NCI-H526 treated with DMSO at 0.1 percent for 48 hours (cell line): ENCODE results near the gene ZNF438.

Source experiments
- DNase-seq: peaks from one replicate; lab custom pipeline; 2025; lab: John Stamatoyannopoulos, UW

ZNF438 gene

DNA sequence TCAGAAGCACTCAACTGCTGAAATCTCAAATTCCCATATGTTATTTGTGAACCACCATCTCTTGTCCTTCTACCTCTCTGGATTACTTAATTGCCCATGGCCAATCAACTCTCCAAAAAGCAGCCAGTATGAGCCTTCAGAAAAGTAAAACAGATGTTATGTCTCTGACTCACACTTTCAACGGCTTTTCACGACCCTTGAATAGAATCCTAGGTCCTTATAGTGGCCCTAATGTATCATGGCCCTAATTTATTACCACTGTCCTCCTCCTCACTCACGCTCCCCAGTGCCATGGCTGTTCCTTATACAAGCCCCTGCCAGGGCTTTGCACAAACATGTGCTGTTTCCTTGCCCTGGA, 20.0 kb downstream of the ZNF438 start:
- DNase-seq, result no peak

DNA sequence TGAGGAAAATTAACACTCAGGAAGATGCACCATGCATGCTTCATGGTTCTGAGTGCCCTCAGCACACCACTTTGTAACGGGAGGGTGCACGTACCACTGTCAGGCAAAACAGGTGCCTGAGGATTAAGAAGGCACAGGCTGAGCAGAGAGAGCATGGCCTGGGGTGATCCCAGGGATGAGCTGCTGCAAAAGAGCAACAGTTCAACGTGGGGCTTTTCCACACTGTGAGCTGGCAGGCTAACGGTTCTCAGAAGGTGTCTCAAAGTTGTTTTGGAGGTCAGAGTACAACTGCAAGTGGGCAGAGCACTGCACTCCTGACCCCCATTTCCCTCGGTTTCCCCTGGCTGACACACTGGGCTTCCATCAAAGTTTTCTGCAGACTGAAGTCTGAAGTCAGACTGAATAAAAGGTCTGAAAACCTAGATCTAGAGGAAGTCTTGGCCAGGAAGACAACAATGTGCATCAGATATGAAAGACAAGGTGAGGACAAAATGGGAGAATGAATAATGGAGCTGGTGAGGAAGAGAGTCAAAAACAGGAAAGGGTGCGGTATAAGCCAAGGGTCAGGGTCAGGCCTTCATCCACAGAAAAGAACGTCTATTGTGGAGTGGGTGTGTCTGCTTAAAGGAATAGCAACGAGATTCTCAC, 20.5 kb downstream of the ZNF438 start:
- DNase-seq, result no peak

DNA sequence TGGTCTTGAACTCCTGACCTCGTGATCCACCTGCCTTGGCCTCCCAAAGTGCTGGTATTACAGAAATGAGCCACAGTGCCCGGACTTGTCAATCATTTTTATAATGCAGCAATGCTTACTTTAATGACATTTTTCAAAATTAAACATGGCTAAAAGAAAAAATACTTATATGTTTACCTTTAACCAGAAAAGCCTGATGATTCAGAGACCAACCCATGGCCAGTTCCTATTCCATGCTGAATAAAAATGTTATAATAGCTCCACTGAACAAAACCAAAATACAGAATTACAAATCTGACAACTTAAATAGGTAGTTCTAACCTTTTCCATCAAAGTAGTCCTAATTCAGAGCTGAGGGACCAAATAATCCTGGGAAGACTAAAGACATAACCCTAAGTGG, 21.6 kb downstream of the ZNF438 start:
- DNase-seq, result no peak

DNA sequence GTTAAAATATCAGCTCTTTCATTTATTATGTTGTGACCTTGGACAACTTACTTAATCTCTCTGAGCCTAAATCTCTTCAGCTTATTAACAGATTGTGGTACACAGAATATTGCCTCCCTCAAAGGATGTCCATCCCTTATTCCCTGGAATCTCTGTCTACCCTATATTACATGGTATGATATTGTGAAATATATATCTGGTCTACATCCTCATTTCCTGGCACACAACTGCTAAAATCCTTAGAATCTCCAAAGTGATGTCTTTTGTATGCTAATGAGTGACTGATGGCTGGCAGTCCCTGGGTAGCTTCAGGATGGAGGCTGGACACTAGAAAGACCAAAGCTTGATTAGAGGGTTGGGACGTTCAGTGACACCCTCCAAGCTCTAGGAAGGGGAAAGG, 25.8 kb downstream of the ZNF438 start:
- no peak for DNase-seq

DNA sequence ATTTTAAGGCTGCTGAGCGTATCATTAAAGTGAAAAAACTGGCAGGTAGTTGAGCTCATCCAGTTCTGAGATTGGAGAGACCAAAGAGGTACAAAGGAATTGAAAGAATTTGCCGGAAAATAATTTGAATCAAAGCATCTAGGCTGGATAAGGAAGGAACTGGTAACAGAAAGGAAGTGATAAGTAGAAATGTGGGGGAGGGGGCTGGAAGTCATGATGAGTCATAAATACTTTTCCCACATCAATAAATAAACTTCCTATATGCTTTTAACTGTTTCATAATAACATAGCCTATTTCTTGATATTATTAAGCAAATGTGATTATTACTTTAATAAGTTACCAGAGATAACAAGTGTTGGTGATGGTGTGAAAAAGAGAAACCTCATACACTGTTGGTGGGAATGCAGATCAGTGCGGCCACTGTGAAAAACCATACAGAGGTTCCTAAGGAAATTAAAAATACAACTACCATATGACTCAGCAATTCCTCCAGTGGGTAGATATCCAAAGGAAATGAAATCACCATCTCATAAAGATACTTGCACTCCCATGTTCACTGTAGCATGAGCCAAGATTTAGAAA, 27.0 kb downstream of the ZNF438 start:
- DNase-seq, result no peak

DNA sequence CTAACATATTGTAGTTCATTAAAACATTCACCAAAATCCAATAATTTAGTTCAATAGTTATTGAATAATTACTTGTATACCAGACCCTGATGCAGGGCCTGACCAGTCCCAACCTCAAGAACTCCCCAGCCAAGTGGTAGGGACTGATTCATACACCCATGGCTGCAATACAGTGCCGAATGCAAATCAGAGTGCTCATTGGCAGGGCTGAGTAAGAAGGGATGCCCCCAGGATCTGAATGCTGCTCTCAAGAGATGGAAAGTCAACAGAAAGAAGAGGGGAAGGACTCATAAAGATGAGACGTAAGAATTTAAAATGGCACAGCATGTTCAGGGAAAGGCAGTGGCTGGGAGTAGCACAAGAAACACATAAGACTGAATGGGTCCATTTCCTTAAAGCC, 29.9 kb downstream of the ZNF438 start:
- no peak for DNase-seq

DNA sequence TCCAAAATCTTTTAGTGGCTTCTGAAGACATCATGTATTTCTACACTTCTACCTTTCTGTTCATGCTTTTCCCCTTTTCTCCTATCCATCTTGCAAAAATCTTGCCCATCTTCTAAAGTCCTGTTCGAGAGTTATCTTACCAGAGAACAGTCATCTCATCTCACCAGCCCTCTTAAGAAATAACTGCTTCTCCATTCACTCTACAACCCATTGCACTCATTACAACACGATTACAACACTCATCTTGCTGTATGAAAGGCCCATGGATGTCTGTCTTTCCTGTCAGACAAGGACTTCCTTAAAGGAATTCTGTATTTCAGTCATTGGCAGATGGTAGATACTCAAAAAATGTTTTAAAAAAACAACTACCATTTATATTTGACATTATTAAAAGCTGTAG, 30.8 kb downstream of the ZNF438 start:
- DNase-seq, result no peak

DNA sequence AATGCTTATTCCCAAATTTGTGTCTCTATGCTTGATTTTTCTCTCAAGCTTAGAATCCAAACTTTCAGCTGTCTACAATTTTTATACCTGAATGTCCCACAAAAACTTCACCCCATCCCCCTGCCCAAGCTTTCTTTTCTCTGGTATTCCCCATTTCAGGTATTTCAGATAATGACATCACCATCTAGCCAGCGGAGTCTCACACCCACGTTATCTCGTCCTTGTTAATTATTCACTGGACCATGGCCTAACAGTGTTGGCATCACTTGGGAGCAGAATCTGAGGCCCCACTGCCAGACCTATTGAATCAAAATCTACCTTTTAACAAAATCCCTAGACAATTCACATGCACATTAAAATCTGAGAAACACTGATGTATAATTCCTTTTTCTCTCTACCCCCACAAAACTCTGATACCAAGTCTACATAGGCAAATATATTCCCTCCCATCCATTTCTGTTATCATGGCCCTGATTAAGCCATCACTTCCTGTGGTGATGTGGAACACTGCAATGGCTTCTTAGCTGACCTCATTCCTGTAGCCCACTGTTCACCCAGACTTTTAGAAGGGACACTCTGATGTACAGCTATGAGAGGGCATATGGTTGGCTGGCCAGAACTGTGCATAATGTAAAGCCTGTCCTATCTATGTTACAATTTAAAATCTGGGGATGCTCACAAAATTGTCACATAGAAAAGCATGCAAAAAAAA, 31.4 kb downstream of the ZNF438 start:
- no peak for DNase-seq

DNA sequence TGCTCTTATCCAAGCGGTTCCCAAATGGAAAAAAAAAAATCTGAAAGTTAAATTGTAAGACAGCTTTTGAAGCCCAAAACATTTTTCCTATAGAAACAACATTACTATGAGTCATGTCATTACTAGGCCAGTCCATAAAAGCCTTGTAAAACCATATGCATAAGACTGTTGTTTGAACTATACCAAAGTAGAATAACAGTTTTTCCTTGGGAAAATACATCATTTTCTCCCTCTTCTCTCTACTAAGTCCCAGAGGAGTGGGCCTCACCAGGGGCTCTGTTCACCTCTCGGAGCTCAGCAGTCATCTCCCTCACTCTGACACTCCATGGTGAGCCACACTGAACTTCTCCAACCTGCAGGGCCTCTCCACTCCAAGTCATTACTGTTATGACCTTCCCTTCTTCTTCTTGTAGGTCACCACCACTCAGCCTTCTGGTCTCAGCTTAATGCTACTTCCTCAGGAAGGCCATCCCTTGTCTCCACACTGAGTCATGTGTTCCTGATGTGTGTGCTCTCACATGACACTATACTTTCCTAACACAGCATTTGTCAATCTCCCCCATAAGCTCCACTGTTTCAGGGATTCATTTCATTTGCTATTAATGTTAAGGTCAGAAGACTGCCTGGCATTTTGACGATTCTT, 32.5 kb downstream of the ZNF438 start:
- no peak for DNase-seq

DNA sequence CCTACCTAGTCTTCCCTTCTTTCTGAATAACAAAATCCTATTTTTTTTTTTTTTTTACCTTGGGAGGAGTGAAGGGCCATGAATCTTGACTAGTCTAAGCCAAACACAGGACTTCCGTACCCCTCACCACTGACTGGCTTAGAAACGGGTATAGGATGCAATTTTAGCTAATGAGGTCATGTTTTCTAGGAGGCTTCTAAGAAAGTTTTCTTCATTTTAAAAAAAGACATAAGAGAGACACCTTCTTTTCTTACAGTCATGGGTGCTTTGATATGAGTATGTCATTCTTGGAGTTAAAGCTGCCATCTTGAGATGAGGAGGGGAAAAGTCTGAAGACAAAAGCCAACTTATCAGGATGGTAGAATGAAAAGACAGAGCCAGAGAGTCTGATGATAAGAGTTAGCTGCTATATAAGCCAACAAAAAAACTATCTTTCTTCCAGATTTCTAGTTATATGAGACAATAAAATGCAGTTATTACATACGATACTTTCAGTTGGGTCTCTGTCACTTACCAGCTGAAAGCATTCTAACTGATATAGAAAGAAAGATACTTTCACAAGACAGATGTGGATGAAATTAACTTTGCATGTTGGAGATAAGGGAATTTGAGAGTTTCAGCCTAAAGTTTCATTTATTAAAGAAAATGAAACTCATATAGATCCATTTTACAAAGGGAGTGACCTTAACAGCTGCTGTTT, 34.0 kb downstream of the ZNF438 start:
- no peak for DNase-seq

DNA sequence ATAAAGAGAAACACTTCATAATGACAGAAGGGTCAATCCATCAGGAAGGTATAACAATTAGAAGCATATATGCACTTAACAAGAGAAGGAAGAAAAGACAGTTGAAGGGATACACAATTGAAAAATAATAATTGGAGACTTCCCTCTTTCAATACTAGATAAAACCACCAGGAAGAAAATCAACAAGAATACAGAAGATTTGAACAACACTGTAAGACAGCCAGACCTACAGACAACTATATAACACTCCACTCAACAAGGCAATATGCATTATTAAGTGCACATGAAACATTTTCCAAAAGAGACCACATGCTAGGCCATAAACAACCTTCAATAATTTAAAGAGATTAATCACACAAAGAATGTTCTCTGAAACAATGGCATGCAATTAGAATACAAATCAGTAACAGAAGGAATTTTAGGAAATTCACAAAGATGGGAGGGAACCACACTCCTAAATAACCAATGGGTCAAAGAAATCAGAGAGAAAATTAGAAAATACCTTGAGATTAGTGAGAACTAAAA, 35.1 kb downstream of the ZNF438 start:
- DNase-seq, result no peak

DNA sequence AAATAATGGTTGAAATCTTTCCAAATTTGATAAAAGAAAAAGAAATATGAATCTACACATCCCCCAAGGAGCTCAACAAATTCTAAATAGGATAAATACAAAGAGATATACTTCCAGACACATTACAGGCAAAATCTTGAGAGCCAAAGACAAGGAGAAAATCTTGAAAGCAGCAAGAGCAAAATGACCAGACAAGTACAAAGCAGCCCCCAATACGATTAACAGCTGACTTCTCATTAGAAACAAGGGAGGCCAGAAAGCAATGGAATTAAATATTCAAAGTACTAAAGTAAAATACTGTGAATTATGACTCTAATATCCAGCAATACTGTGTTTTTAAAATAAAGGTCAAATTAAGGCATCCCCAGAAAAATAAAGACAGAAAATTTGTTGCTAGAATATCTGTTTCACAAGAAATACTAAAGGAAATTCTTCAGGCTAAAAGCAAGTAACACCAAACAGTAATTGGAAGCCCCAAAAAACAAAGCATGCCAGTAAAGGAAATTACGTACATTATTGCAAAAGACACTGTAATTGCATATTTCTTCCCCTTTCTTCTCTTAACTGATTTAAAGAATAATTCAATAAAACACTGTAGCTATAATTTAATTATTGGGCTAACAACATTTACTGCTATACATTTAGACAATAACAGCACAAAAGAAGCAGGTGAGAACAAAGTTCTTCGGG, 36.4 kb downstream of the ZNF438 start:
- DNase-seq, result no peak

DNA sequence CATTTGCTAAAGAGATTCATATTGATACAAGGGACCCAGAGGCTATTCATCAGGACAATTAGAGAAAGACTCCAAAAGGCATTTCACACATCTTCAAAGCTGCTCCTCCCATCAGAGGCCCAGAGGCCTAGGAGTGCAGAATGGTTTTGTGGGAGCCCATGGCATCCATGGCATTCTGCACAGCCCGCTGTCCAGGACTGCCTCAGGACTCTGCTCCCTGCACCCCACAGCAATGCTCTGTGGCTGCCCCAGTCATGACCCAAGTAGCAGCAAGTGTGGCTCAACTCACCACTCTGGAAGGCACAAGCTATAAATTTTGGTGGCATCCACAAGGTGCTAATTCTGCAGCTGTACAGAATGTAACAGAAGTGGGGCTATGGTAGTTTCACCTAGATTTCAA, 38.5 kb downstream of the ZNF438 start:
- no peak for DNase-seq

DNA sequence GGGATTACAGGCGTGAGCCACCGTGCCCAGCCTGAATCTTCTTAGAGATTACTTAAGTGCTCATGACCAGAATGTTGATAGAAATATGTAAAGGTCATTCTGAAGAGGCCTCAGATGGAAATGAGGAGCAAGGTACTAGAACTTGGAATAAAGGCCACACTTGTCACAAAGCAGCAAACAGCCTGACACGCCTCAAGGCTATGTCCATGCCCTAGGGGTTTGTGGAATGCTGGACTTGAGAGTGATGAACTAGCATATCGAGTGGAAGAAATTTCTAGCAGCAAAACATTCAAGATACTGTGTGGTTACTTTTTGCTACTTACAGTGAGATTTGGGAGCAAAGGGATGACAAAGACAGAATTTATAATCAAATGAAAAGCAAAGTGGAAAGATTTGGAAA, 39.0 kb downstream of the ZNF438 start:
- DNase-seq, result no peak

DNA sequence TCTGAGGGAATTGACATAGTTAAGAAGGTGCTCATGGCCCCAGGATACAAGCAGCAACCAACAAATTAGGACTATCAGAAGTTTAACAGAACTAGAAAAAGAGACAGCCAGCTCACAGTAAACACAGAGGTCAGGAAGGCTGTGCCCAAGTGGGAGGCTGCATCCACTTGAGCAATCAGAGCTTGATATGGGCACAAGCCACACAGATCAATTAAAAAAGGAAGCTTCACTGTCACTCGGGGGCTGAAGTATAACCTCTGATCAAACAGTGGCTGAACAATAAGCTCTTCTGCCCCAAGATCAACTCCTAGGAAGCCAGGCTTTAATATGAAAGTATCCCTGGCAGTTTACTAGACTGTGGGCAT, 40.0 kb downstream of the ZNF438 start:
- DNase-seq, result no peak

DNA sequence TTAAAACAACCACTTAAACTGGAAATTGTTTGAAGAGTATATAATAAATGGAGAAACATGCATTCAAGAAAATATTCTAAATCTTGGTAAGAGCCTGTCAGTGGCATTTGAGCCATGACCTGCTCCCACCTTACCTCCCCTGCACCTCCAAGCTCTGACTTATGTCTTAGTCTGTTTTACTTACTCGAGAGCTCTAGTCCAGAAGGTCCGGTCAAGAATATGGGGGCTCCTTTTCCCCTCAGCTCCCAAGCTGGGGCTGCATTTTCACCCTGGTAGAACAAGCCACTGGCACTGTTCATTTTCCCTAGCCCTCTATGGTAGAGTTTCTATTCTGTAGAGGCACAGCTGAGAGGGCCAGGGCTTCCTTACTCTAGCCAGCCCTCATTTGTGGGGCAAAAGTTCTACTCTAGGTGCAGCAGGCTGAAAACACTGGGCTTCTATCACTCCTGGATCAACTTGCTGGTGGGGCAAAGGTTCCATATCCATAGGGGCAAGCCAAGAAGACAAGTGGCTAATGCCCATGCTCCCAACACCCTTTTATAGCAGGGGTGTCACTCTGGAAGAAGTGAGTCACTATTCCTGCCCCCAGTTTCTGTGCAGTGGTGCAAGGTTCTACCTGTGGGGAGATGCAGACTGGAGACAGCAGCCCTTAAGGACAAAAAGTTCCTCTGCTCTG, 40.6 kb downstream of the ZNF438 start:
- no peak for DNase-seq

DNA sequence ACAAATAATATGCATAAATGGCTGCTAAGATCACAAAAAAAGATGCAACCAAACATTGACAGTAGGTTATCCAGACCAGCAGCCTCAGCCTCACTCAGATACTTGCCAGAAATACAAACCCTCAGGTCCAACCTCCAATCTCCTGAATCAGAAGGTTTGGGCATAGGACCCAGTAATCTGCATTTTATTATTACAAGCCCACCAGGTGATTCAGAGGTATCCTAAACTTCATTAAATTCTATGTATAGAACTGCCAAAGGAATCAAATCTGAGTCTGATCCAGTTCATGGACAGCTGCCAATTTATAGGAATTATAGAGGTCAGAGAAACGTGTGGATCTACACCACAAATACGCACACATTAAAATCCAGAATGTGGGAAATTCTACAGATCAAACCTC, 41.3 kb downstream of the ZNF438 start:
- DNase-seq, result no peak

DNA sequence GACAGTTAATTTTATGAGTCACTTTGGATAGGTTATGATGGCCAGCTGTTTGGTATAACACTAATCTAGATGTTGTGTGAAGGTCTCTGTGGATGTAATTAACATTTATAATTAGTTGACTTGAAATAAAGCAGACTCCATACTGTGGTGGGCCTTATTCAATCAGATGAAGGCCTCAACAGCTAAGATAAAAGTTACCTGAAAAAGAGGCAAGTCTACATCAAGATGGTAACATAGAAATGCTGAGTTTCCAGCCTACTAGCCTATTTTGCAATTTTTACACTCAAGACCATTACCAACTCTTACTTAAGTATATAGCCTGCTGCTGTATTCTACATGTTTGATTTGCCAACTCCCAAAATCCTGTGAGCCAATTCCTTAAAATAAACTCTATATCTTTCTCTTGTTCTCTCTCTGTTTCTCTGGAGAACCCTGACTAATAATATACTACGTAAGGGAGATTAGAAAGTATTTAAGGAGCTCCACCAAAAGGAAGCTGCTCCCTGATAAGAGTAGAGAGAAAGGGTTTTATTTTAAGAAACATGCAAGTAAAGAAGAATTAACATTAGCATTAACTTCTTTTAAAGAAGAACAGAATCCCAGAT, 42.7 kb downstream of the ZNF438 start:
- DNase-seq, result no peak

DNA sequence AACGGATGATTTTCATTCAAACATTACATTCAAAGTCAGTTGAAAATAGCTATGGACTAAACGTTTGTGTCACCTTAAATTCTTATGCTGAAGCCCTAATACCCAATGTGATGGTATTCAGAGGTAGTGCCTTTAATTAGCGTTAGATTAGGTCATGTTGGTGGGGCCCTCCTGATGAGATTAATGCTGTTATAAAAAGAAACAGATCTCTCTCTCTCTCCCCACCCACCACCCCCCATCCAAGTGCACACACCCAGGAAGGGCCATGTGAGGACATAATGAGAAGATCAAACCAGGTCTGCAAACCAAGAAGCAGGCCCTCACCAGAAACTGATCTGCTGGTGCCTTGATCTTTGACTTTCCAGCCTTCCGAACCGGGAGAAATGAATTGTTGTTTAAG, 44.2 kb downstream of the ZNF438 start:
- DNase-seq, result no peak

DNA sequence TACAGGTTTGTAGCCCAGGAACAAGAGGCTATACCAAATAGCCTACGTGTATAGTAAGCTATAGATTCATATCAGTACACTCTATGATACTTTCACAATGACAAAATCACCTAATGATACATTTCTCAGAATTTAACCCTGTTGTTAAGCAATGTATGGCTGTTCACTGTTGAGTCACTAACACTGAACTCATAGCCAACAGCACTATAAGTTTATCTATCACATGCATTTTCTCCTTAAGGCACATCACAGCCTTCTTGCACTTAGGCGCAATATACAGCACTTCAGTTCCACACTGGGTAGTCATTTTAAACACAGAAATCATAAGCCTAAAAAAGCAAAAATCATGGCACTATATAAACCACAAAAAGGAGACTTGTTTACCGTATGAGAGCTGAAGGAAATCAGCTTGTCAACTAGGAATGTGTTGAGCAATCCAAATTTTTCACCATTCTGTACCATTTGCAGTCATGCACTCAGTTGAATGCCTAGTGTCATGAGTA, 45.6 kb downstream of the ZNF438 start:
- no peak for DNase-seq

DNA sequence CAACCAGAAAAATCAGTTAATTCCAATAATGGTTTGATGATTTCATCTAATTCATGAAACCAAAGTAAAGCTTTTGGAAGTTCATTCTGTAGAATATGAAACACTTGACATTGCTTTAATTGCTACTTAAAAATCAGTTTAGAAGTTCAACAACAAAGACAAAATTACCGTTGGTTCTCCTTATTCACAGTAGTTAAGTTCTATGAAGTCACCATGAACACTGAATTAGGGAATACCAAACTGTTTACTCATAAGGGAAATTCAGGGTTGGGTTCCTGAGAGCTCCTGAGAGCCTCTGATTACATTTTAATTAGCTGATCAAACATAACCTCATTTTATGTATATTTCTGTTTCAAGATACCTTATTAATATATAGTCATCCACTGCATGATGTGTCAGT, 46.2 kb downstream of the ZNF438 start:
- no peak for DNase-seq
